Lower lobe of right lung (tissue), 2 donors: Measurements from ENCODE around the gene VENTX. TPM values are rescaled to one million over a fixed set of nuclear protein-coding genes. Genes with fewer than 3 reads are reported as not detected.

Experiments used
- ATAC-seq, 2 donors: fragments of 200-7000 bp; cut with Tn5 transposase; one replicate each; pipeline ENCODE4 v1.9.1; 2020 to 2022; ENCODE audit warnings: mild to moderate bottlenecking in 2 of 2, moderate library complexity in 2 of 2
- DNase-seq: peaks from one replicate; pipeline ENCODE4 v3.0.0-alpha.2; 2020
- H3K27ac ChIP-seq: fragments of 200-600 bp; one replicate; pipeline ENCODE4 v1.8.0; 2022
- H3K27me3 ChIP-seq: fragments of 200-600 bp; one replicate; pipeline ENCODE4 v1.8.0; 2022; ENCODE audit warnings: low read depth
- H3K36me3 ChIP-seq: fragments of 200-600 bp; one replicate; pipeline ENCODE4 v1.8.0; 2022; ENCODE audit warnings: mild to moderate bottlenecking
- H3K4me1 ChIP-seq: fragments of 200-600 bp; one replicate; pipeline ENCODE4 v1.8.0; 2022
- H3K4me3 ChIP-seq: fragments of 200-600 bp; one replicate; pipeline ENCODE4 v1.8.0; 2022; ENCODE audit warnings: mild to moderate bottlenecking
- H3K9me3 ChIP-seq: fragments of 200-600 bp; one replicate; pipeline ENCODE4 v1.8.0; 2022
- intact Hi-C: fragments of 100-400 bp; cut with DNase I; formaldehyde crosslinking; loops from one replicate; pipeline ENCODE4 v1.11.0; 2022
- total RNA-seq: library from RNA; stranded (reverse); fragmentation: NEBNext Ultra II Directional; extraction: Animal tissue kit (Norgen Biotek cat#: 25700); gene quantifications from one replicate; pipeline ENCODE4 v1.2.1, GENCODE V29; 2021
- TF ChIP-seq, protein P1 (sequence below): fragments of 200-600 bp; IDR thresholded peaks from one replicate; pipeline ENCODE4 v1.8.0; 2022; ENCODE audit warnings: antibody characterized with exemption, mild to moderate bottlenecking
- donor health status: DM: no; HTN: yes; CAD: no; lungs with severe emphysema.

Gene VENTX
- total RNA-seq, 1 donor from 2014 or later = 4.5 TPM

DNA sequence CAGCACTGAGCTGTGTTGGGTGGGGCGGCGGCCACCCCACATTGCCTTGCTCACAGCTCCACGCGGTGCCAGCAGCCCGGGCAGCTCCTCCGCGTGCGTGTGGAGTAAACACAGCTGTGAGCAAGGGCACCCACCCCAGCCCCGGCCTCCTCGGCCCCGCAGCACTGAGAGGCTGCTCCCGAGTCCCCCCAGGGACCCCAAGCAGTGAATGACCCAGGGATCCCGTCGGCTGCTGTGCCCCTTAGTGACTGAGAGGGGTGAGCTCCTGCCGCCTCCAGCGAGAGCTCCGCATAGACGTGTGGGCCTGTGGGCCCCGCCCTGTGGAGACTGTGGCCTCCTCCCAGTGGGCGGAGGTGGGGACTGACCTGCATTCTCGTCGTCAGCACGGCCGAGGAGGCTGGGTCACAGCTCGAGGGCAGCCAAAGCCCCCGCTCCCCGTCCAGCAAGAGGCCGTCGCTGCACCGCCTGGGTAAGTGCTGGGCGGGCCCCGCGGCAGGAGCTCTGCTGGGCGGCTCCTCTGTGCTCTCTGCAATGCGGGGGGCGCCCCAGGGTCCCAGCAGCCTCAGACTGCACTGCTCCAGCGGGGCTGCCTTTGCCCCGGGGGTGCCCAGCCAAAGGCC, 37.6 kb upstream of the VENTX start:
- H3K27ac ChIP-seq = no peak overlapping the region
- DNase-seq = no peak
- no peak overlapping the region for H3K4me3 ChIP-seq
- H3K4me1 ChIP-seq = no peaks in the 10 kb centered on the region
- TF ChIP-seq, protein P1, sequence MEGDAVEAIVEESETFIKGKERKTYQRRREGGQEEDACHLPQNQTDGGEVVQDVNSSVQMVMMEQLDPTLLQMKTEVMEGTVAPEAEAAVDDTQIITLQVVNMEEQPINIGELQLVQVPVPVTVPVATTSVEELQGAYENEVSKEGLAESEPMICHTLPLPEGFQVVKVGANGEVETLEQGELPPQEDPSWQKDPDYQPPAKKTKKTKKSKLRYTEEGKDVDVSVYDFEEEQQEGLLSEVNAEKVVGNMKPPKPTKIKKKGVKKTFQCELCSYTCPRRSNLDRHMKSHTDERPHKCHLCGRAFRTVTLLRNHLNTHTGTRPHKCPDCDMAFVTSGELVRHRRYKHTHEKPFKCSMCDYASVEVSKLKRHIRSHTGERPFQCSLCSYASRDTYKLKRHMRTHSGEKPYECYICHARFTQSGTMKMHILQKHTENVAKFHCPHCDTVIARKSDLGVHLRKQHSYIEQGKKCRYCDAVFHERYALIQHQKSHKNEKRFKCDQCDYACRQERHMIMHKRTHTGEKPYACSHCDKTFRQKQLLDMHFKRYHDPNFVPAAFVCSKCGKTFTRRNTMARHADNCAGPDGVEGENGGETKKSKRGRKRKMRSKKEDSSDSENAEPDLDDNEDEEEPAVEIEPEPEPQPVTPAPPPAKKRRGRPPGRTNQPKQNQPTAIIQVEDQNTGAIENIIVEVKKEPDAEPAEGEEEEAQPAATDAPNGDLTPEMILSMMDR = no peak
- no peaks in the 10 kb centered on the region for H3K27me3 ChIP-seq
- no peak for ATAC-seq
- no peaks in the 10 kb centered on the region for H3K9me3 ChIP-seq
- intact Hi-C loops = no loop called here
- no peaks in the 10 kb centered on the region for H3K36me3 ChIP-seq

DNA sequence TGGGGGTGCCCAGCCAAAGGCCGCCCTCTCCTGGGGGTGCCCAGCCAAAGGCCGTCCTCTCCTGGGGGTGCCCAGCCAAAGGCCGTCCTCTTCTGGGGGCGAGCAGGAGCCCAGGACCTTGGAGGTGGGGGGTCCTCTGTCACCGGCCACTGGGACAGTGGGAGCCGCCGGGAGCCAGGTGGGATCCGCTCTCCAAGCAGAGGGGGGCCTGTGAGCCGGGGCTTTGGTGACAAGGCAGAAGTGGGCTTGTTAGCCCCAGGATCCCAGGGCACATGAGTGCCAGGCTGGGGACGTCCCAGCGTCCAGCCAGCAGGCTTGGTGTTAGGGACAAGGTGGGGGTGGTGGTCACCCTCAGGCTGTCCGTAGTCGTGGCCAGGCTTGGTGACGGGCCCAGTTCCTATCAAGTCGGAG, 37.0 kb upstream of the VENTX start:
- no peak overlapping the region for H3K4me3 ChIP-seq
- no peaks in the 10 kb centered on the region for H3K27me3 ChIP-seq

DNA sequence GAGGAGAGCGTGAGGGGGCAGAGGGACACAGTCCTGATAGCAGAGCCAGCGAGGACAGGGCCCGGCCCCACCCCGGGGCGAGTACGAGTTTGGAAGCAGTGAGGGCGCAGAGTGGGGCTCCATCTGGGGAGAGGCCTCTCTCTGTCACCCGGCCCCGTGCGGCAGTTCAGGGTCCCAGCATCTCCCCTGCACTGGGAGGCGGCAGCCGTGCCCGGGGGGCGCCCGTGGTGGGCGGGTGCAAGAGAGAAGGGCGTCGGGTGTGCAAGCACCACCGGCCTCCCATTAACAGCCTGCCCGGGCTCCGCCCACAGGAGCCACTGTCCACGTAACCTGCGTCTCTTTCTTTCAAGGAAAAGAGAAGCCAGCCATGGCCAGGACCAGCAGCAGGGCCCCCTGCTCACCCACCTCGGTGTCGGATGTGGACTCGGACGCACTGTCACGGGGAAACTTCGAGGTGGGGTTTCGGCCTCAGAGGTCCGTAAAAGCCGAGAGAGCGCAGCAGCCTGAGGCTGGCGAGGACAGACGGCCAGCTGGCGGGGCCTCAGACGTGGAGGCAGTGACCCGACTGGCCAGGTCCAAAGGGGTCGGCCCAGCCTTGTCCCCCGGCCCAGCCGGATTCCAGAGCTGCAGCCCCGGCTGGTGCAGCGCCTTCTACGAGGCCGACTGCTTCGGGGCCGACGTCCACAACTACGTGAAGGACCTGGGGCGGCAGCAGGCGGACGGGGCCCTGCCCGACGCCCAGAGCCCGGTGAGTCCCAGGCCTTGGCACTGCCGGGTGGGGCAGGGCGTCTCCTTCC, 36.3 kb upstream of the VENTX start:
- H3K36me3 ChIP-seq = no peaks in the 10 kb centered on the region
- TF ChIP-seq, protein P1 = no peak
- H3K4me1 ChIP-seq = no peaks in the 10 kb centered on the region
- ATAC-seq (no peak), DNase-seq (no peak)
- no peak overlapping the region for H3K4me3 ChIP-seq
- intact Hi-C loops = no loop called here
- no peaks in the 10 kb centered on the region for H3K9me3 ChIP-seq
- H3K27me3 ChIP-seq = no peaks in the 10 kb centered on the region
- H3K27ac ChIP-seq = no peak overlapping the region

More for the DNA sequence above, 37.0 kb upstream of the VENTX start:
- intact Hi-C loops = no loop called here
- no peak for ATAC-seq
- TF ChIP-seq, protein P1 = no peak
- Histone ChIP-seq H3K36me3 (no peaks in the 10 kb centered on the region), H3K27ac (no peak overlapping the region), H3K4me1 (no peaks in the 10 kb centered on the region), H3K9me3 (no peaks in the 10 kb centered on the region)
- DNase-seq = no peak

DNA sequence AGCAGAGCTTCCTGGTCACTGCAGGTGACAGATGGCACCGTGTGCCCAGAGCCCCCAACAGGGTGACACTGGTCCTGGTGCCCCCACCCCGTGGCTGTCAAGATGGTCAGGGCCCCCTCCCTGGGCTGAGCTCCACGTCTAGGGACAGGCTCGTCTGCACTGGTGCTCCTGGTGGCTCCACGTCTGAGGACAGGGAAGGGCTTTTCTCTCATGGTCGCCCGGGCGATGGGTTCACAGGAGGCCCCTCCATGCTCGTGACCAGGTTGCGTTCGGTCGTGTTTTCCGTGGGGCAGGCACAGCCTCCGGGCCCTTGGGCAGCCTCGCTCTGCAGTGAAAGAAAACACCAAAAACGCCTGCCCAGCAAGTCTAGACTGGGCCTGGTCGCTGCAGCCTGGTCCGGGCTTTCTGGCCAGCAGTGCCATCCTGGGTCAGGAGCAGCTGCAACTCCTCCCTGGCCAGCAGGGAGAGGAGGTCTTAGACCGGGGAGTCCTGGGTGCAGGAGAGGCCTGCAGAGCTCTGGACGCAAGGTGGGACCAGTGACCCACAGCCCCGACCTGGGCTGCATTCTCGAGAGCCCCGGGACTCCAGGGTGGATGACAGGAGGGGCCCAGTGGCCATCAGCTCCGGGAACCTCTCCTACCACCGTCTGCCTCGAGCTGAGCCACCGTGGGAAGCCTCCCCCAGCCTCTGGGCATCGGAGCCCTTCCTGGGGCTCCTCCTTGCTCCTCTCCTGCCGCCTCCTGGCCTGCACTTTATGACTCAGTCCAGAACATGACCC, 35.5 kb upstream of the VENTX start:
- Histone ChIP-seq H3K36me3 (no peaks in the 10 kb centered on the region), H3K27me3 (no peaks in the 10 kb centered on the region), H3K4me3 (no peak overlapping the region), H3K4me1 (no peaks in the 10 kb centered on the region), H3K27ac (no peak overlapping the region), H3K9me3 (no peaks in the 10 kb centered on the region)
- intact Hi-C loops = no loop called here
- ATAC-seq = no peak
- TF ChIP-seq, protein P1 = no peak
- no peak for DNase-seq

DNA sequence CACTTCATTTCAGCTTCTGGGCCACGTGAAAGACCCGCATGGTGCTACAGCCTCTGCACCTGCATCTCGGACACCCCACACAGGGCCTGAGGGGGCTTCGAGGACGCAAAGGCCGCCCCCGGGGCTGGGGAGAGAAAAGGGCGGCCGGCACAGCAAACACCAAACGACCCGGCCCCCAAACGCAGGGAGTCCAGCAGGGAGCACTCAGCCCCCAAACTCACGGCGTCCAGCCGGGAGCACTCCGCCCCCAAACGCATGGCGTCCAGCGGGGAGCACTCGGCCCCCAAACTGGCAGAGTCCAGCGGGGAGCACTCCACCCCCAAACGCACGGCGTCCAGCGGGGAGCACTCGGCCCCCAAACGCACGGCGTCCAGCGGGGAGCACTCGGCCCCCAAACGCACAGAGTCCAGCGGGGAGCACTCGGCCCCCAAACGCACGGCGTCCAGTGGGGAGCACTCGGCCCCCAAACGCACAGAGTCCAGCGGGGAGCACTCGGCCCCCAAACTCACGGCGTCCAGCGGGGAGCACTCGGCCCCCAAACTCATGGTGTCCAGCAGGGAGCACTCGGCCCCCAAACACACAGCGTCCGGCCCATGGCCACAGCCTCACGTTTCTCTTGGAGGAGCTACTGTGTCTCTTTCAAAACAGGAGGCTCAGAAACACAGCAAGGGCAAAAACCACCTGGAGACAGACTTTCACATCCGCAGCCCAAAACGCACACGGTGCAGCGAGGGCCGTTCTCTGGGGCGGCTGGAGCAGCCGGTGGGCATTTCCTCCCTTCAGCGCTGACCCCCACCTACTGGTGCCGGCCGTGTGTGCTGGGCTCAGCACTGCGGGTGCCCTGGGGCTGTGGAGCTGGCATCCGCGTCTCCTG, 34.6 kb upstream of the VENTX start:
- H3K4me3 ChIP-seq = no peak overlapping the region
- no peak overlapping the region for H3K27ac ChIP-seq
- intact Hi-C loops = no loop called here
- H3K36me3 ChIP-seq = no peaks in the 10 kb centered on the region
- TF ChIP-seq, protein P1 = no peak
- H3K9me3 ChIP-seq = no peaks in the 10 kb centered on the region
- DNase-seq (no peak), ATAC-seq (no peak)
- H3K27me3 ChIP-seq = no peaks in the 10 kb centered on the region
- H3K4me1 ChIP-seq = no peaks in the 10 kb centered on the region
